Stimulated activated CD4-positive, alpha-beta T cell treated with anti-CD3 and anti-CD28 coated beads, TNF-alpha, amount 100 ng/mL, for 48 hours (primary cell): ENCODE results near the gene ST6GALNAC5.
"Not testable (repeated sequence)": the region's sequence is repeated elsewhere in the genome, so short reads cannot be mapped to it uniquely, and the experiment has no call there.

Source experiments
- DNase-seq, 3 donors: peaks; one replicate each; pipeline ENCODE4 v3.0.0-alpha.2; 2020; ENCODE audit warnings: low read depth in 3 of 3

ST6GALNAC5 gene

GRCh38 chr1:76867342-76868130, at the start of gene ST6GALNAC5:
Gene ST6GALNAC5, plus strand, starts transcription at chr1:76867480.
- DNase-seq: no peak

GRCh38 chr1:76820028-76820427, 47.3 kb upstream of the ST6GALNAC5 start:
- no peak for DNase-seq

- DNase-seq: not testable (repeated sequence)
Observed at GRCh38 chr1:76822961-76823360, 44.3 kb upstream of the ST6GALNAC5 start.

GRCh38 chr1:76824106-76824505, 43.2 kb upstream of the ST6GALNAC5 start:
- DNase-seq: no peak

- DNase-seq: no peak
Observed at GRCh38 chr1:76826072-76826845, 41.0 kb upstream of the ST6GALNAC5 start.

GRCh38 chr1:76827066-76827465, 40.2 kb upstream of the ST6GALNAC5 start:
- DNase-seq: no peak

GRCh38 chr1:76830373-76830772, 36.9 kb upstream of the ST6GALNAC5 start:
- DNase-seq: no peak

GRCh38 chr1:76832521-76832920, 34.8 kb upstream of the ST6GALNAC5 start:
- DNase-seq: no peak

GRCh38 chr1:76833151-76833550, 34.1 kb upstream of the ST6GALNAC5 start:
- no peak for DNase-seq

GRCh38 chr1:76833856-76834255, 33.4 kb upstream of the ST6GALNAC5 start:
- no peak for DNase-seq

GRCh38 chr1:76835203-76835602, 32.1 kb upstream of the ST6GALNAC5 start:
- DNase-seq: no peak

GRCh38 chr1:76840278-76840677, 27.0 kb upstream of the ST6GALNAC5 start:
- no peak for DNase-seq

- DNase-seq: no peak
Observed at GRCh38 chr1:76841460-76841859, 25.8 kb upstream of the ST6GALNAC5 start.

GRCh38 chr1:76843821-76844464, 23.3 kb upstream of the ST6GALNAC5 start:
- no peak for DNase-seq

- no peak for DNase-seq
Observed at GRCh38 chr1:76854255-76854654, 13.0 kb upstream of the ST6GALNAC5 start.

GRCh38 chr1:76856104-76856503, 11.2 kb upstream of the ST6GALNAC5 start:
- DNase-seq: no peak

- no peak for DNase-seq
Observed at GRCh38 chr1:76857138-76857537, 10.1 kb upstream of the ST6GALNAC5 start.

GRCh38 chr1:76857973-76858372, 9.3 kb upstream of the ST6GALNAC5 start:
- DNase-seq: no peak

GRCh38 chr1:76861149-76861548, 6.1 kb upstream of the ST6GALNAC5 start:
- DNase-seq: no peak

- no peak for DNase-seq
Observed at GRCh38 chr1:76862447-76862846, 4.8 kb upstream of the ST6GALNAC5 start.

GRCh38 chr1:76864383-76864782, 2.9 kb upstream of the ST6GALNAC5 start:
- no peak for DNase-seq

GRCh38 chr1:76865696-76866286, 1.5 kb upstream of the ST6GALNAC5 start:
- no peak for DNase-seq
